ENCODE measurements around the gene TMEM196. TPM values are rescaled to one million over a fixed set of nuclear protein-coding genes. Genes with fewer than 3 reads are reported as not detected.

The TMEM196 gene
- total RNA-seq, result not detected

DNA sequence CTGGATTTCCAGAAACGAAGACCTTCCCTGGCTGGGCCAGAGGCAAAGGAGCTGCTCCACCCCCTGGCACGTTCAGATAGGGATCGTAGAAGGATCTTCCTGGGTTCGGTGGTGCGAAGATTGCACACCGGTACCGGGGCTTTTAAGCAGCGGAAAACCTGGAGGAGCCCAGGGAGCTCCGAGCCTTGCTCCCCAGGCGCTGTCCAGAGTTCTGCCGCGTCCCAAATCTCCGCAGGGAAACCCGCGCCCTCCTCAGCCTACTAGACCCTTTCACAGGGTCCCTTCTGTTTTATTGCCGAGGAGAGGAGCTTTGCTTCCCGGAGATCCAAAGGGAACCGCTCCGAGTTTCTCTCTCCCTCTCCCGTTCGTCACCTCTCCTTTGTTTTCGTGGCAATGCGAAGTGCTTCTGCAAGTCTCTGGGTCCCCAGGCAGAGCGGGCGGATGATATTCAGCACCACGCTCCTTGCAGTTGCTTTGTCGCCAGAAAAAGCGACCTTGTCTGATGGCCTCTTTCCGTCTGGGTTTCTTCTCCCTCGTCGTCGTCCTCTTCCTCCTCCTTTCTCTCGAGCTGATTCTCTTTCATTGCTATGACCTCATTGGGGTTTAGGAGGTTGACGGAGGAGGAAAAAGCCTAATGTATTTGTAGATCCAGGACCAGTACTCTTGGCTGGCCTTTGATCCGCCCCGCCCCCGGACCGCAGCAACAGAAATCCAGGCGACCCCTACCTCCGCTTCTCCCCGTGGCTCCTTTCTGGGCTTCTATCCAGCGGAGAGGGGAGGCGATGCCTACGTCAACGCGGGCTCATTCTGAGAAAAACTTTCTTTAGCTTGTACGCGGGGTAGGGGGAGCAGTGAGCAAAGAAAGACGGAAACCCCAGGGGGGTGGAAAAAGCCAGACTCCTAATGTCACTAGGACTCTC lies at the start of gene TMEM196:
TMEM196 (minus strand) TSS at position 777 of the 920 bp plus-strand sequence. CDS start 921 bp downstream, outside the sequence.
- H3K4me3 Mint-ChIP-seq, result no peak within 1 kb of the TSS
- H3K4me1 Mint-ChIP-seq, result peaks cover 4% of the 10 kb centered on the region
- POLR2A ChIA-PET, result no interaction called here

DNA sequence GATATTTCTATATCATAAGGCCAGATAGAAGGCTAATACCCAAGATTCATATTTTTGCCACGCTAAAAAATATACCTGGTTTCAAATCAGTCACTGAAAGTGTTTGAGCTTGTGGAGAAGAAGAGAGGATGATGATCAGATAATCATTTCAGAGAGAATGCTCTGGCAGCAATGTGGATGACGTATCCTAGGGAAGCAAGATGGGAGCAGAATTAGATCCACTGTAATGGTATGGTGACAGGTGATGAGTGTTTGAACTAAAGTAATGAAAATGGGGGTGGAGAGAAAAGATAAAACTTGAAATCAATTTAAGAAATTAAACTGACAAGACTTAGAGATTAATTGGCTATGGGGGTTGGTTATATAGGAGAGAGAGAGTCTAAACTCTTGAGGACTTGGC lies 42.7 kb upstream of the TMEM196 start:
- no peak for DNase-seq

More for the DNA sequence above, at the start of gene TMEM196:
- DNase-seq (no peak), ATAC-seq (ENCODE audit: low read depth) (no peak)
- peak within 1 kb of the TSS; percentile 1 for H3K27ac Mint-ChIP-seq
- no peaks in the 10 kb centered on the region for H3K36me3 Mint-ChIP-seq
- no peaks in the 10 kb centered on the region for H3K9me3 Mint-ChIP-seq
- H3K27me3 Mint-ChIP-seq, result peaks cover 27% of the 10 kb centered on the region

GRCh38 chr7:19815546-19815945 lies 42.1 kb upstream of the TMEM196 start:
- POLR2A ChIA-PET, result no interaction called here
- Mint-ChIP-seq H3K27me3 (no peaks in the 10 kb centered on the region), H3K4me3 (no peak overlapping the region), H3K9me3 (no peaks in the 10 kb centered on the region), H3K27ac (no peak overlapping the region), H3K36me3 (no peaks in the 10 kb centered on the region), H3K4me1 (no peaks in the 10 kb centered on the region)
- DNase-seq (no peak), ATAC-seq (ENCODE audit: low read depth) (no peak)

More for the DNA sequence above, 42.7 kb upstream of the TMEM196 start:
- no peak for ATAC-seq (ENCODE audit: low read depth)
- H3K4me1 Mint-ChIP-seq, result no peaks in the 10 kb centered on the region
- no peaks in the 10 kb centered on the region for H3K9me3 Mint-ChIP-seq
- H3K27me3 Mint-ChIP-seq, result no peaks in the 10 kb centered on the region
- H3K36me3 Mint-ChIP-seq, result no peaks in the 10 kb centered on the region
- POLR2A ChIA-PET, result no interaction called here
- no peak overlapping the region for H3K27ac Mint-ChIP-seq
- no peak overlapping the region for H3K4me3 Mint-ChIP-seq

- no peaks in the 10 kb centered on the region for H3K27me3 Mint-ChIP-seq
- DNase-seq (no peak), ATAC-seq (ENCODE audit: low read depth) (no peak)
- no peaks in the 10 kb centered on the region for H3K4me1 Mint-ChIP-seq
- H3K4me3 Mint-ChIP-seq, result no peak overlapping the region
- no peaks in the 10 kb centered on the region for H3K36me3 Mint-ChIP-seq
- H3K9me3 Mint-ChIP-seq, result no peaks in the 10 kb centered on the region
- no peak overlapping the region for H3K27ac Mint-ChIP-seq
- POLR2A ChIA-PET, result no interaction called here
Observed at GRCh38 chr7:19814776-19815175, 41.4 kb upstream of the TMEM196 start.

- Mint-ChIP-seq H3K27me3 (no peaks in the 10 kb centered on the region), H3K27ac (no peak overlapping the region), H3K36me3 (no peaks in the 10 kb centered on the region), H3K9me3 (no peaks in the 10 kb centered on the region), H3K4me1 (no peaks in the 10 kb centered on the region), H3K4me3 (no peak overlapping the region)
- ATAC-seq (ENCODE audit: low read depth) (no peak), DNase-seq (no peak)
- POLR2A ChIA-PET, result no interaction called here
Observed at GRCh38 chr7:19811386-19811785, 38.0 kb upstream of the TMEM196 start.

DNA sequence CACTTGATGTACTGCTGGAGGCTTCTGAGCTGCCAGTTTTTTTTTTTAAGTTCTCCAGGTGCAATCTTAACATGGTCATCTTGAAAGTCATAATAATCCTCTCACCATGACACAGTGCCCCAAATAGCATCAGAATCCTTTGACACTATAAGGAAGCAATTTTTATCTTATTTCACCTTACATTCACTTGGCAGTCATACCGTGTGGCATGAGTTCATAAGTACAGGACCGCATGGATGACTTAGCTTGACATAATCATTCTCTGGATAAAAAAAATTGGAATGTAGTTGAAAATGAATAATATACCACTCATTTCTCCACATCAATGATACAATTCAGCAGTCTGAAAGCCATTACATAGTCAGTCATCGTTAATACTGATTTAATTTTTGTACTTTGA lies 25.6 kb upstream of the TMEM196 start:
- H3K4me1 Mint-ChIP-seq, result no peaks in the 10 kb centered on the region
- no peak overlapping the region for H3K27ac Mint-ChIP-seq
- H3K36me3 Mint-ChIP-seq, result no peaks in the 10 kb centered on the region
- H3K27me3 Mint-ChIP-seq, result no peaks in the 10 kb centered on the region
- H3K4me3 Mint-ChIP-seq, result no peak overlapping the region
- no peak for DNase-seq
- H3K9me3 Mint-ChIP-seq, result no peaks in the 10 kb centered on the region
- POLR2A ChIA-PET, result no interaction called here
- ATAC-seq (ENCODE audit: low read depth), result no peak

DNA sequence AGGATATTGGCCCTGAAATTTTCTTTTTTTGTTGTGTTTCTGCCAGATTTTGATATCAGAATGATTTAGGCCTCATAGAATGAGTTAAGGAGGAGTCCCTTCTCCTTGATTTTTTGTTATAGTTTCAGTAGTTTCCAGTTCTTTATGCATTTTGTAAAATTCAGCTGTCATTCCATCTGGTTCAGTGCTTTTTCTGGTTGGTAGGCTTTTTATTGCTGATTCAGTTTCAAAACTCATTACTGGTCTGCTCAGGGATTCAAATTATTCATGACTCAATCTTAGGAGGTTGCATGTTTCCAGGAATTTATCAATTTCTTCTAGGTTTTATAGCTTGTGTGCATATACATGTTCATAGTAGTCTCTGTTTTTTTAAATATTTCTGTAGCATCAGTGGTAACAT lies 10.1 kb upstream of the TMEM196 start:
- Mint-ChIP-seq H3K36me3 (no peaks in the 10 kb centered on the region), H3K27ac (no peak overlapping the region), H3K9me3 (no peaks in the 10 kb centered on the region), H3K4me1 (no peaks in the 10 kb centered on the region), H3K4me3 (no peak overlapping the region), H3K27me3 (no peaks in the 10 kb centered on the region)
- ATAC-seq (ENCODE audit: low read depth) (no peak), DNase-seq (no peak)
- POLR2A ChIA-PET, result no interaction called here

DNA sequence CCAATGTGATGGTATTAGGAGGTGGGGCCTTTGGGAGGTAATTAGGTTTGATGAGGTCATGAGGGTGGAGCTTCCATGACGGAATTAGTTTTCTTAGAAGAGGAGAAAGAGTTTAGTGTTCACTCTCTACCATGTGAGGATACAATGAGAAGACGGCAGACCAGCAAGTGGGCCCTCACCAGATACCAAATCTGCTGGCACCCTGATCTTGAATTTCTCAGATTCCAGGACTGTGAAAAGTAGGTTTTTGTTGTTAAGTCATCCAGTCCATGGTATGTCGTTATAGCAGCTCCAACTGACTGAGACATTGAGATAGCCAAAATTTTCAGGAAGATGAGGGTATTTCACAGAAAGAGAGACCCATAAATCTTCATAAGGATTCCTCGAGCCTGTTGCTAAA lies 3.6 kb upstream of the TMEM196 start:
- H3K4me1 Mint-ChIP-seq, result peaks cover 4% of the 10 kb centered on the region
- POLR2A ChIA-PET, result no interaction called here
- no peaks in the 10 kb centered on the region for H3K36me3 Mint-ChIP-seq
- DNase-seq (no peak), ATAC-seq (ENCODE audit: low read depth) (no peak)
- H3K27ac Mint-ChIP-seq, result no peak overlapping the region
- H3K4me3 Mint-ChIP-seq, result no peak overlapping the region
- peaks cover 22% of the 10 kb centered on the region for H3K27me3 Mint-ChIP-seq
- no peaks in the 10 kb centered on the region for H3K9me3 Mint-ChIP-seq

DNA sequence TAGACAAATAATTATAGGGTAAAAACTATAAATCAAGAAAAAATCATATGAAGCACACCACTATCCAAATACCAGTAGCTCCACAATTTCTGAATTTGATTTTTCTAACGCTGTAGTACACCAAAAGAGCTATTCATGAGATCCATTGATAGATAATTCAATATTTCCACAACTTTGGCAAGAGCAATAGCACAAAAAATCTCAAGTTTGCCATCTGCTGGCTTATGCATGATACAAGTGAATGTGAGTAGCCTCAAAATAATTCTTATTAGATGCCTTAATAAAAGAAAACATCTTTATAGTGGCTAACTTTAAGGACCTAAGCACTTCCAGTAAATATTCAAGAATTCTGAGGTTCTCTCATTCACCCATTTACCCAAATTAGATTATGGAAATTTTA lies 2.2 kb upstream of the TMEM196 start:
- Mint-ChIP-seq H3K27ac (no peak overlapping the region), H3K9me3 (no peaks in the 10 kb centered on the region), H3K27me3 (peaks cover 27% of the 10 kb centered on the region), H3K4me1 (peaks cover 4% of the 10 kb centered on the region), H3K36me3 (no peaks in the 10 kb centered on the region), H3K4me3 (no peak overlapping the region)
- ATAC-seq (ENCODE audit: low read depth) (no peak), DNase-seq (no peak)
- POLR2A ChIA-PET, result no interaction called here

DNA sequence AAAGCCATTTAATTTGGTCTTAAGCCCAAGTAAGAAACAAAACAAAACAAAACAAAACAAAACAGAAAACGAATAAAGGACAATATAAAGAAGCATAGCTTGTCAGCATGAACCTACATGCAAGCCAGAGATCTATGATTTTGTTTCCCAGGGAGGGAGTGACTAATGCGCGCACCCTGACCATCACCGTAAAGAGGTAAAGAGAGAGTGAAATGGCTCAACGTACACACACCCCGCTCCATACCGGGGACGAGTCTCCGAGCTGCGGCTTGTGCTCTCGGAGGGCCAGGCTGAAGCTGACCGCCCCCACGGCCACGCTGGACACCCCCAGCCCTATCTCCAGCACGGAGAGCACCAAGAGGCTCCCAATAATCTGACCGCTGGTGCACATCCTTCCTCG lies 1.1 kb downstream of the TMEM196 start:
- H3K27me3 Mint-ChIP-seq, result peaks cover 27% of the 10 kb centered on the region
- peaks cover 4% of the 10 kb centered on the region for H3K4me1 Mint-ChIP-seq
- no peak overlapping the region for H3K27ac Mint-ChIP-seq
- DNase-seq (no peak), ATAC-seq (ENCODE audit: low read depth) (no peak)
- no peak overlapping the region for H3K4me3 Mint-ChIP-seq
- H3K9me3 Mint-ChIP-seq, result no peaks in the 10 kb centered on the region
- no peaks in the 10 kb centered on the region for H3K36me3 Mint-ChIP-seq
- POLR2A ChIA-PET, result no interaction called here

- ATAC-seq (ENCODE audit: low read depth), result no peak
- Mint-ChIP-seq H3K4me1 (no peaks in the 10 kb centered on the region), H3K27ac (no peak overlapping the region), H3K9me3 (no peaks in the 10 kb centered on the region), H3K4me3 (no peak overlapping the region), H3K36me3 (no peaks in the 10 kb centered on the region), H3K27me3 (peaks cover 1% of the 10 kb centered on the region)
- POLR2A ChIA-PET, result no interaction called here
- no peak for DNase-seq
Observed at GRCh38 chr7:19762631-19763030, 10.8 kb downstream of the TMEM196 start.

DNA sequence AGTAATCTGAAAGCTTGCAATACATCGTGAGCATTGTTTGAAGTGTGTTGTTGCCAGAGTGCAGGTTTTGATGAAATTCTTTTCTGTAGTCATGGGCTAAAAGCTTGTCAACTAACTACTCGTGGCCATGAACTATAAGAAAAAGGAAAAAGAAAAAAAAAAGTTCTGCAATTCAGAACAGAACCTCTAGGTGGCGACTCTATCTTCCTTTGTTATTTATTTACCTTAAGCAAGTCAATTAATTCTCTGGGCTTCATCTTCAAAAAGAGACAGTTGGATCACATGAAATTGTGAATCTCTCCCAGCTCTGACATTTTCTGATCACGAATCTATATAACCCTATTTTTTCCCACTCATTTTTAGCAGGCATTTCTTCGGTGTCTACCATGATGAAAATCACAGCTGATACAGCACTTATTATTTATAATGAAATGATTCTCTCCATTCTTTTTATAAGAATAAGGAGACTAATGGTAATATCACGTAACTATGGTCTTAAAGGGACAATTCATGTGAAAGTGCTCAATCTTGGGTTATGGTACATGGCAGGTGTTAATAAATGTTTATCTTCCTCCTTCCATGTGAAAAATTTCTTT lies 18.8 kb downstream of the TMEM196 start:
- ATAC-seq (ENCODE audit: low read depth), result no peak
- no peak overlapping the region for H3K4me3 Mint-ChIP-seq
- H3K27me3 Mint-ChIP-seq, result peaks cover 4% of the 10 kb centered on the region
- H3K4me1 Mint-ChIP-seq, result no peaks in the 10 kb centered on the region
- POLR2A ChIA-PET, result no interaction called here
- no peak overlapping the region for H3K27ac Mint-ChIP-seq
- no peak for DNase-seq
- no peaks in the 10 kb centered on the region for H3K36me3 Mint-ChIP-seq
- H3K9me3 Mint-ChIP-seq, result no peaks in the 10 kb centered on the region

- ATAC-seq (ENCODE audit: low read depth), result no peak
- no peaks in the 10 kb centered on the region for H3K4me1 Mint-ChIP-seq
Observed at GRCh38 chr7:19752020-19752419, 21.4 kb downstream of the TMEM196 start.

DNA sequence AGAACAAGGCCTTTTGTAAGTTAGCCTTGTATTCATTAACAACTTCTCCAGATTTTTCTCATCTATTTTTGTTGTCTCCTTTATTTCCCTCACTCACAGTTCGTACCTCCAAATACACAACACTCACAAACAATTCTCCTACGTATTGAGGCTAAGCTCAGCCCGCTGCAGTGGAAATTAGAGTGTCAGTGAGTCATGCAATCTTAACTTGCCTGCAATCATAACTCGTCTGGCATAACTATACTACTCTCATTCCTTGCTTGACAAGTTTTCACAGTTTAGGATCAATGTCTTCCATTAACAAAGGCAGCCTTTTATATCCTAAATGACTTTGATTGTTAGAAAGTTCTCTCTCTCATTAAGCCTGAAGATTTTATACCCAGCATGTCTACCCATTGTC lies 23.8 kb downstream of the TMEM196 start:
- POLR2A ChIA-PET, result no interaction called here
- Mint-ChIP-seq H3K36me3 (no peaks in the 10 kb centered on the region), H3K27ac (no peak overlapping the region), H3K4me3 (no peak overlapping the region), H3K9me3 (no peaks in the 10 kb centered on the region), H3K27me3 (peaks cover 2% of the 10 kb centered on the region), H3K4me1 (no peaks in the 10 kb centered on the region)
- ATAC-seq (ENCODE audit: low read depth), result no peak
- DNase-seq, result no peak

More at GRCh38 chr7:19752020-19752419, 21.4 kb downstream of the TMEM196 start:
- DNase-seq, result no peak
- H3K36me3 Mint-ChIP-seq, result no peaks in the 10 kb centered on the region
- POLR2A ChIA-PET, result no interaction called here
- no peaks in the 10 kb centered on the region for H3K9me3 Mint-ChIP-seq
- H3K4me3 Mint-ChIP-seq, result no peak overlapping the region
- H3K27ac Mint-ChIP-seq, result no peak overlapping the region
- H3K27me3 Mint-ChIP-seq, result peaks cover 4% of the 10 kb centered on the region
